Measurements from ENCODE around the gene RCAN1. TPM values are rescaled to one million over a fixed set of nuclear protein-coding genes. Genes with fewer than 3 reads are reported as not detected.
"Not testable (repeated sequence)": the region's sequence is repeated elsewhere in the genome, so short reads cannot be mapped to it uniquely, and the experiment has no call there.

Gene RCAN1
- total RNA-seq, 2 donors from 2014 or later: 4.9 to 6.3 TPM

- Mint-ChIP-seq H3K27ac (no peak overlapping the region), H3K9me3 (peaks cover 11% of the 10 kb centered on the region), H3K4me1 (no peaks in the 10 kb centered on the region), H3K4me3 (no peak overlapping the region), H3K27me3 (no peaks in the 10 kb centered on the region), H3K36me3 (ENCODE audit: low read depth) (no peaks in the 10 kb centered on the region)
- no peak for ATAC-seq (replicated peaks)
Measured at GRCh38 chr21:34576041-34576511, 38.8 kb downstream of the RCAN1 start.

GRCh38 chr21:34574601-34575529 lies 40.0 kb downstream of the RCAN1 start:
- Mint-ChIP-seq H3K9me3 (peaks cover 11% of the 10 kb centered on the region), H3K27ac (no peak overlapping the region), H3K36me3 (ENCODE audit: low read depth) (no peaks in the 10 kb centered on the region), H3K4me1 (no peaks in the 10 kb centered on the region), H3K27me3 (no peaks in the 10 kb centered on the region), H3K4me3 (no peak overlapping the region)
- ATAC-seq (replicated peaks): no peak

DNA sequence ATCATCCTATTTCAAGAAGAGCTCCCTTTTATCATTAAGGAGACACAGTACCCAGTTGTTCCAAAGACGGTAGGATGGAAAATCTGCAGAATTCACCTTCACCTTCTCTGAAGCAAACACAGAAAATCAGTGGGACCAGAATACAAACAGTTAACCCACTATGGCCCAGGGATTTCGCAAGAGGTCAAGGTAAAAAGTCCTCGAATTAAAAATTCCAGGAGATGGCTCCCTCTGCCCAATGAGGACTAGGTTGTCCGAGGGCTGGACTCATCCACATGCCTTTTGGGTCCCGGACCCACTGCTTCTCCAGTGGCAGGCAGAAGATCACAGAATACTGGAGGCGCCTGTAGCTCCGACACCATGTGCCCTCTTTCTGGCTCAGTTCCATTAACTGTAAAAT lies 42.9 kb downstream of the RCAN1 start:
- Mint-ChIP-seq H3K27me3 (no peaks in the 10 kb centered on the region), H3K9me3 (peaks cover 11% of the 10 kb centered on the region), H3K36me3 (ENCODE audit: low read depth) (peaks cover 5% of the 10 kb centered on the region), H3K4me3 (no peak overlapping the region), H3K27ac (no peak overlapping the region), H3K4me1 (no peaks in the 10 kb centered on the region)
- no peak for ATAC-seq (replicated peaks)

DNA sequence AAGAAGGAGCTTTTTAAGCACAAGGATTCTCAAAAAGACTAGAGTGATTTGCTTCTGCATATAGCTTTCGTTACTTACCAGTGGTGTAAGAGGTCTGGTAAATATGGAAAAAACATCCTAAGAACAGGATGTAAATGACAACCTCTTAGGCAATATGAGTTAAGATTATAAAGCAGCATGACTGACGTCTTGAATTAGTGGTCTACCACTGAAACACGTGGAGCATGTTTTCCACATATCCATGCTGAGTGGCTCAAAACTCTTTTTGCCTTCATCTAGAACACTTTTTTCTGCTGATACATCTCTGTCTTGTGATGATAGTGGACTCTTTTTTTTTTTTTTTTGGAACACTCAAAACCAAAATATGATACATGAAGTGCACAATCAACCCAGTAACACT lies 44.6 kb downstream of the RCAN1 start:
- Mint-ChIP-seq H3K27me3 (no peaks in the 10 kb centered on the region), H3K9me3 (peaks cover 11% of the 10 kb centered on the region), H3K36me3 (ENCODE audit: low read depth) (peaks cover 5% of the 10 kb centered on the region), H3K27ac (no peak overlapping the region), H3K4me3 (no peak overlapping the region), H3K4me1 (no peaks in the 10 kb centered on the region)
- ATAC-seq (replicated peaks): peak; percentile 21

DNA sequence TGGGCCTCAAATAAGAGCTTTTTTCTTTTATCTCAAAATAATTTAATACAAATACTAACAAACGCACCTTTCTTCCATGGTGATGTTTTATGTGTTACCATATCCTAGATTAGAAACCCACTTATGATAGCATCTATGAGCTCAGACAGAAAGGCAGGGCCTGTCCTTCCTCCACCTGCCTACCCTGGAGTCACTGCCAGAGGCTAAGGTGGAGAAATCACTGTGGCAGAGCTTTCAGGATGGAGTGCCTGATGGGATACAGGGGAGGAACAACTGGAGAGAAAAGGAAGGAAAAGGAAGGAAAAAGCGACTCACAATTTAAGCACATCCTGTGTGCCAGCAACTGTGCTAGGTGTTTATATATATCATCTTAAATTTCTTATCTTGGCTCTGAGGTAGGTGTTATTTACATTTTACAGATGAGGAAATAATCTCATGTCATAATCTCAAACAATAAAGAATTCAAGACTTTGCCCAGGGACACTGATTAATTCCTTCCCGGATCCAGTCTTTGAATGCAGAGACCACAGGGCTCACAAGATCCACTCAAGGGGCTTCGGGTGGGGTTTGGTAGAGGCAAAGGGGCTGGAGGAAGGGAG lies 45.4 kb downstream of the RCAN1 start:
- no peaks in the 10 kb centered on the region for H3K4me1 Mint-ChIP-seq

DNA sequence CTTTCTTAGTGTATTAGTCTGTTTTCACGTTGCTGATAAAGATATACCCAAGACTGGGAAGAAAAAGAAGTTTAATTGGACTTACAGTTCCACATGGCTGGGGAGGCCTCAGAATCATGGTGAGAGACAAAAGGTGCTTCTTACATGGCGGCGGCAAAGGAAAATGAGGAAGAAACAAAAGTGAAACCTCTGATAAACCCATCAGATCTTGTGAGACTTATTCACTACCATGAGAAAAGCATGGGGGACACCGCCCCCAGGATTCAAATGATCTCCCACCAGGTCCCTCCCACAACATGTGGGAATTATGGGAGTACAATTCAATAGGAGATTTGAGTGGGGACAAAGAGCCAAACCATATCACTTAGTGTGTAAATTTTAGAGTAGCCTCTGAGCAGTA lies 46.1 kb downstream of the RCAN1 start:
- H3K9me3 Mint-ChIP-seq: peaks cover 11% of the 10 kb centered on the region
- H3K4me1 Mint-ChIP-seq; H3K4me3 Mint-ChIP-seq; H3K27me3 Mint-ChIP-seq; H3K27ac Mint-ChIP-seq; ATAC-seq (replicated peaks); H3K36me3 Mint-ChIP-seq (ENCODE audit: low read depth): not testable (repeated sequence)

More for the DNA sequence above, 45.4 kb downstream of the RCAN1 start:
- Mint-ChIP-seq H3K36me3 (ENCODE audit: low read depth) (peaks cover 5% of the 10 kb centered on the region), H3K27me3 (no peaks in the 10 kb centered on the region), H3K9me3 (peaks cover 11% of the 10 kb centered on the region), H3K27ac (peak overlapping the region; percentile 34), H3K4me3 (no peak overlapping the region)
- no peak for ATAC-seq (replicated peaks)

GRCh38 chr21:34567604-34568155 lies 47.2 kb downstream of the RCAN1 start:
- Mint-ChIP-seq H3K4me3 (no peak overlapping the region), H3K27ac (no peak overlapping the region), H3K4me1 (peaks cover 8% of the 10 kb centered on the region), H3K9me3 (peaks cover 3% of the 10 kb centered on the region), H3K27me3 (no peaks in the 10 kb centered on the region), H3K36me3 (ENCODE audit: low read depth) (peaks cover 5% of the 10 kb centered on the region)
- no peak for ATAC-seq (replicated peaks)

DNA sequence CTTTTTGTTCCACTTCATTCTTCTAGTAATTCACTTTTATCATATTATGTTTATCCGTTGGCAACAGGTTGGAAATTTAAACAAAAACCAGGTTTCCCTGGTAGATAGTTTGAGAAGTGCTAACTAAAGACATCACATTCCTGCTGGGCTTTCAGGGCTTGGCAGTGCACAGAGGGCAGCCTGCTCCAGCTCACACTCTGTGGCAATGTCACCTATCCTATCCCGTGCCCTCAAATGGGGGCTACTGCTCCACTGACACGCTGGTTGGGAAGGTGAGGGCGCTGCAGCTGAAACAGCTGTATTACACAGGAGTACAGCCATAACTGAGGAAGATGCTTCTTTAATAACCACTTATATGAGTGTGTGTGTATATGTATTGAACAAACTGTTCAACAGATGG lies 49.7 kb downstream of the RCAN1 start:
- Mint-ChIP-seq H3K27ac (no peak overlapping the region), H3K9me3 (no peaks in the 10 kb centered on the region), H3K36me3 (ENCODE audit: low read depth) (peaks cover 5% of the 10 kb centered on the region), H3K27me3 (no peaks in the 10 kb centered on the region), H3K4me1 (peaks cover 8% of the 10 kb centered on the region), H3K4me3 (no peak overlapping the region)
- ATAC-seq (replicated peaks): no peak

DNA sequence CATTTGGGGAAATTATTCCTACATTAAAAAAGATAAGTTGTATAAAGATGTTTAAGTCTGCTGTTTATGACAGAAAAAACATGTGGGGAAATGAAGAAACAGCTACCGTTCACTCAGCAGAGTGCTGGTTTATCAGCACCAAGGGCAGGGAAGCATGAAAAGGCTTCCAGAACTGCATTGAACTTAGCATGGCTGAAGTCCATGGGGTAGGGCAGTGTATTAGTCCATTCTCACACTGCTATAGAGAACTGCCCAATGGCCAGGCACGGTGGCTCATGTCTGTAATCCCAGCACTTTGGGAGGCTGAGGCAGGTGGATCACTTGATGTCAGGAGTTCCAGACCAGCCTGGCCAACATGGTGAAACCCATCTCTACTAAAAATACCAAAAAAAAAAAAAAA lies 51.5 kb downstream of the RCAN1 start:
- H3K27ac Mint-ChIP-seq; H3K27me3 Mint-ChIP-seq; H3K9me3 Mint-ChIP-seq; H3K4me1 Mint-ChIP-seq; H3K36me3 Mint-ChIP-seq (ENCODE audit: low read depth); ATAC-seq (replicated peaks); H3K4me3 Mint-ChIP-seq: not testable (repeated sequence)

DNA sequence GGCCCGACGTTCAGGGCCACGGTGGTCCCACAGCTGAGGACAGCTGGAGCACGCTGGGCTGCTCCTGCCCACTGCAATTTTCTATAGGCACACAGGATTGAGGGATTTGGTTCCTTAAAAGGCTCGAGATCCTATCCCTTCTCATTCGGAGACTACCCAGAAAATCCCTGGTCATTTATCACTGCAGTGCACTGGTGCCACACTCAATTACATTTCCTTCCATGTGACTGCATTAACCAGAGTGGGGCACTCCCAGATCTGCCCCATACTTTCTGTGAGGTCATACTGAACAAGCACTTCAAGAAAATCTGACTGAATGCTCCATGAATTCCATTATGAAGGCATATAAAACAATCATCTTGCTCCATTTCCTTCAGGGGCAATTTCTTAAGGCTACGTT lies 53.1 kb downstream of the RCAN1 start:
- H3K9me3 Mint-ChIP-seq: no peaks in the 10 kb centered on the region
- no peak overlapping the region for H3K4me3 Mint-ChIP-seq
- H3K27me3 Mint-ChIP-seq: no peaks in the 10 kb centered on the region
- H3K36me3 Mint-ChIP-seq (ENCODE audit: low read depth): no peaks in the 10 kb centered on the region
- peaks cover 8% of the 10 kb centered on the region for H3K4me1 Mint-ChIP-seq
- no peak overlapping the region for H3K27ac Mint-ChIP-seq
- ATAC-seq (replicated peaks): no peak

- ATAC-seq (replicated peaks): no peak
- H3K4me1 Mint-ChIP-seq: peaks cover 8% of the 10 kb centered on the region
Measured at GRCh38 chr21:34560609-34561008, 54.3 kb downstream of the RCAN1 start.

DNA sequence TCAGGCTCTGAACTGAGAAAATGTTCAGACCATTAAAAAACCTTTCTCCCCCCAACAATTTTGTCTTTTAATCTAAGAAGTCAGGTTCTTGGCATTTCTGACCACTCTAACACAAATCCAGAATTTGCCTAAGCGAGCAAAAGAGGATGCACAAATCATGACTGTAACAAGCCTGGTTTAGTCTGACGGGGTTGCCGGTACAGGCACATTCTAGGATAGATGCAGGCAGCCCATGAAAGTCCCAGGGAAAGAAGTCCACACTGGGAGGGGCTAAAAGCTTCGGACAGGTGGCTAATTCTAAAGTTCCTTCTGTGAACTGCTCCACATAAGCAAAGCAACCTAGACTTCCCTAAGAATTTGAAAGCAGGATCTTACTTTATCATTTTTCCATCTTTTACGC lies 54.9 kb downstream of the RCAN1 start:
- ATAC-seq (replicated peaks): no peak
- H3K27ac Mint-ChIP-seq: no peak overlapping the region
- H3K4me1 Mint-ChIP-seq: peaks cover 8% of the 10 kb centered on the region
- no peaks in the 10 kb centered on the region for H3K27me3 Mint-ChIP-seq
- H3K36me3 Mint-ChIP-seq (ENCODE audit: low read depth): no peaks in the 10 kb centered on the region
- no peaks in the 10 kb centered on the region for H3K9me3 Mint-ChIP-seq
- H3K4me3 Mint-ChIP-seq: no peak overlapping the region

More at GRCh38 chr21:34560609-34561008, 54.3 kb downstream of the RCAN1 start:
- Mint-ChIP-seq H3K27me3 (no peaks in the 10 kb centered on the region), H3K9me3 (no peaks in the 10 kb centered on the region), H3K36me3 (ENCODE audit: low read depth) (no peaks in the 10 kb centered on the region), H3K27ac (no peak overlapping the region), H3K4me3 (no peak overlapping the region)

DNA sequence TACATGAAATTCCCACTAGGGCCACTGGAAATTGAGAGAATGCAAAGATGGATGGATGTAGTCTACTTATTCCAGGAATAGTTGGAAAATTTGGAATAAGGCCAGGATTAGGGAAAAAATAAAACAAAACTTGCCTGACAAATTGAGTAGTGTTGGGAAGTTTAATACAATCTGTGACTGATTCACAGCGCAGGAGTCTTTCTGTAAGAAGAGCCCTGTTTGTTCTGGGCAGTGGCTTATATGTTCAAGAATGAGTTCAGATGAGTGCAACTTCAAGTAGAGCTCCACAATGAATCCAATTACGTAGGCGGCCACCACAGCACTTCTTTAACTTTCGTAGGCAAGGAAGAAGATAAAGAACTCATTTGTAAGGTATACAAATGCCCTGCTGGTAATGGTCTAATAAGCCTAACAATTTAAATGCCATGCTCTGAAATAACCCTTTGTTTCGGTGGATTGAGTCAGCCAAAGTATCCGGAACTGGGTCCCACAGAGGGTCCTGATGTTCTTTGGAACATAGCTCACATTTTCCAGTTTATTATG lies 55.8 kb downstream of the RCAN1 start:
- H3K27ac Mint-ChIP-seq: no peak overlapping the region
- peaks cover 12% of the 10 kb centered on the region for H3K4me1 Mint-ChIP-seq
- no peaks in the 10 kb centered on the region for H3K36me3 Mint-ChIP-seq (ENCODE audit: low read depth)
- H3K9me3 Mint-ChIP-seq: peaks cover 4% of the 10 kb centered on the region
- ATAC-seq (replicated peaks): no peak
- no peaks in the 10 kb centered on the region for H3K27me3 Mint-ChIP-seq
- H3K4me3 Mint-ChIP-seq: no peak overlapping the region

GRCh38 chr21:34558166-34558565 lies 56.7 kb downstream of the RCAN1 start:
- Mint-ChIP-seq H3K4me3 (no peak overlapping the region), H3K27ac (no peak overlapping the region), H3K36me3 (ENCODE audit: low read depth) (no peaks in the 10 kb centered on the region), H3K4me1 (peaks cover 11% of the 10 kb centered on the region), H3K27me3 (no peaks in the 10 kb centered on the region), H3K9me3 (peaks cover 4% of the 10 kb centered on the region)
- ATAC-seq (replicated peaks): no peak
